Activated gamma-delta T cell (primary cell): ENCODE data around the gene OR10A6.

Source experiments
- DNase-seq: peaks from one replicate; lab custom pipeline; 2025; lab: John Stamatoyannopoulos, UW
- total RNA-seq, 2 donors: gene quantifications; one replicate each; lab custom pipeline; 2026; lab: John Stamatoyannopoulos, UW

OR10A6 gene, protein sequence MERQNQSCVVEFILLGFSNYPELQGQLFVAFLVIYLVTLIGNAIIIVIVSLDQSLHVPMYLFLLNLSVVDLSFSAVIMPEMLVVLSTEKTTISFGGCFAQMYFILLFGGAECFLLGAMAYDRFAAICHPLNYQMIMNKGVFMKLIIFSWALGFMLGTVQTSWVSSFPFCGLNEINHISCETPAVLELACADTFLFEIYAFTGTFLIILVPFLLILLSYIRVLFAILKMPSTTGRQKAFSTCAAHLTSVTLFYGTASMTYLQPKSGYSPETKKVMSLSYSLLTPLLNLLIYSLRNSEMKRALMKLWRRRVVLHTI
- 0 to 0.09 reads per million in 2 donors for total RNA-seq

DNA sequence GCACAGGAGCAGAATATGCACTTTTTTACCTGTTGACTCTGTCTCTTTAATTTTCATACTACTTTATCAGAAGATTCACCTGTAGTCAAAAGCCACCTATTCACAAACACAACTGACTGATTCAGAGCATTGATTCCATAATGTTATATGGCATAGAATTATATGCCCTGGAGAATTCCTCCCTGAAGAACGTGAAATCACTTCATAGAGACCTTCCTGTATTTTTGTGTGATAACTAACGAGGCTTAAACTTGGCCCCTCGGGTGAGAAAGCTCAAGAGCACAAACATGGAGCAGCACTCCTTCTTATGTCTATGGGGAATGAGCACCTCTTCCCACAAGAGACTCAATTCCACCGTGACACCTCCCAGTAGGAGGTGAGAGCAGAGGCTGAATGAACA is at the start of gene OR10A6:
Gene OR10A6 (minus strand): TSS at position 101 of the 400 bp plus-strand sequence. CDS start 2,606 bp downstream, outside the sequence.
- DNase-seq: no peak

DNA sequence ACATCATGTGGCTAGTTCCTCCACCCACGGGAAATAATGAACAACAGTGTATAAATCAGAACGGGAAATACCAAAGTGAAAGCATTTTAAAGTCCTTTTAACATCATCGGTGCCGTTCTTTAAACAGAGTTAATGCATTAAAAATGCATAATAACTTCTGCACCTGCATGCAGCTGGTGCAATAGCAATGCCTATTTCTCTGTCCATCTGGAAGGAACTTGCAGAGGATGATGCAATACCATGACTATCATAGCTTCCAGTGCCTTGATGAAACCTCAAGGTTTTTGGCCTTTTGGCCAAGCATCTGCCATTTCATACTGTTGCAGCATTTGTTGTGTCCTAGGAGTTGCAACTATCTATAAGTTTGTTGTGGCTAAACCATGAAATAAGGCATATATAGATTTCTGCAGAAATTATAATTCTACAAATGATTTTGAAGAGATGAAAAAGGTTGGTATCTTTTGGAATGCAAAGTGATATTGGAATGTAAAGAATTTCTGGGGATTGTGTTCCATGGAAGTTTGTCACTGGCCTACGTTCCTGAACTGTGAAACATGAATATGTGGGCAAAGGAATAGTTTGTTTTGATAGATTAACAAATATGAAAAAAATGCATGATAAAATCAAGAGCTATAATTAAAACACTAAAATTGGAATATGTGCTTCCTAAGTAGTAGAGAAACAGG is 46.3 kb upstream of the OR10A6 start:
- no peak for DNase-seq

- no peak for DNase-seq
Measured at GRCh38 chr11:7974668-7975067, 43.6 kb upstream of the OR10A6 start.

DNA sequence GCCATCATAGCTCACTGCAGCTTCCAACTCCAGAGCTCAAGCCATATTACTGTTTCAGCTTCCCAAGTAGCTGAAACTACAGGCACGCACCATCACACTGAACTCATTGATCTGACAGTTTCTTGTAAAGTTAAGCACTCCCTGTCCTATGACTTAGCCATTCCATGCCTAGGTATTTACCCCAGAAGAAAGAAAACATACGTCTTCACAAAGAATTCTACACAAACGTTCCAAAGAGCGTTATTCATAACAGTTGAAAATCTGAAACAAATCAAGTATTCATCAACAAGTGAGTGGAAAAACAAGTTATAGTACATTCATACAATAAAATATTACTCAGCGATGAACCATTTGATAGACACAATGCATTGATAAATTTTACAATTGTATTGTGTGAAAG is 41.9 kb upstream of the OR10A6 start:
- DNase-seq: no peak

DNA sequence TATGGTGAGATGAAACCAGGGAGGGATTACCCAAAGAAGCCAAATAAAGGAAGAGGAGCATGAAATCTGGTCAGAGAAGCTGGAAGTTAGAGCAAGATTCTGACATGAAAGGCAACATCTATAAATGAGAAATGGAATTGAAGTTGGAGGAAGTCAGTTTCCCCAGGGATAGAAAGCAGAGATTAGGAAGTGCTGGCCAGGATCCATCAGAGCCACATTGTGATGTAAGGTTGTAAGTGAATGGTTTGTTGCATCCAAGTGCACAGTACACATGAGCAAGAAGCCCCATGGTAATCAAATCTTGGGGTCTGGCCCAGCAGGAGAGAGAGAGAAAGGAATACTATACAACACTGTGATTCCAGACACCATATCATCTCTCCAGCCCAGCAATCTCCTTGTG is 40.8 kb upstream of the OR10A6 start:
- no peak for DNase-seq

DNA sequence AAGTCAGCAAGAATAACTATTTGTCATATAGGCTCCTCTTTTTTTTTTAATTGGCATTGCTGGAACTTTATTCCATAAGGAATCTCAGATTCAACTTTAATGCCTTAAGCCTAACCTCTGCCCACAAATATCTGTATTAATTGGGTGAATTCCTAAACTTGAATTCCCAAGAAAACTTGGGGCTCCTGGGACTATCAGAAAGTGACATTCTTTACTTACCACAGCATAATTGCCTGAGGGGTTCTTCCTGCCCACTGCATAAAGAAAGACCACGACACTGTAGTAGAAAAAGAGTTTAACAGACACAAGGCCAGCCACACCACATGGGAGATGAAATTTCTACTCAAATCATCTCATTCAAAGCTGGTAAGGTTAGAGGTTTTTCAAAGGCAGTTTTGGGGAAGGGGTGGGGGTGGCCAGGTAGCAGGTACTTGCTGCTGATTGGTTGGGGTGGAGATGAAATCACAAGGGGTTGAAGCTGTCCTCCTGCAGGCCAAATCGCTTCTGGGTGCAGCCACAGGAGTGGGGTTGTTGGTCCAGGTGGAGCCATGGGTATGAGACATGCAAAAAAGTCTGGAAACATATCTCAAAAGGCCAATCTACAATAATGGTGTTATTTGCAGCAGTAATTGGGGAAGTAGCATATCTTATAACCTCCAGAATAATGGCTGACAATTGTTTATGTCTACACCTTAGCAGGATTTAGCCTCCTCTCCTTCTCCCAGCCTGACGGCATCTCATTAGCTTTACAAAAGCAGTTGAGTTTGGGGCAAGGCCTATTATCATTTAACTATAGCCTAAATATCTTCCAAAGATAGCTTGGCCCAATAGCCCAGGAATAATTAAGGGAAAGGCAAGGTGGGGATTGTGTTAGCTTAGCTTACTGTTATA is 38.9 kb upstream of the OR10A6 start:
- no peak for DNase-seq

GRCh38 chr11:7968686-7969085 is 37.6 kb upstream of the OR10A6 start:
- no peak for DNase-seq

DNA sequence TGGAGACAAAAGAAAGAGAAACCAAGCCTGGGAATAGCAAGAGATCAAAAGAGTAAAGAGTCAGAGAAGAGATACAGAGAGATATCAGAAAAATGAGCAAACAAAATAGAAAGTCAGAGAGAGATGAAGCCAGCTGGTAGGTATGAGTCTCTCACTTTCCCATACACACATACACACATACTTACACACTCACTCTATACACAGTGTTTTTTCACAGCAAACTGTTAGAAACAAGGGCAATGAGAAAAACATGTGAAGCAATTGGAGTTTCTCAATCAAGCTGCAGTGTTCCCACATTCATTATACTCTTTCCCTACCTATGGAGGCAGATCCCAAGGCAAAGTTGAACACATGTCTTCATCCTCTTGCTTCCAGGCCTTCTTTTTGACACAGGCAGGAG is 36.8 kb upstream of the OR10A6 start:
- no peak for DNase-seq

DNA sequence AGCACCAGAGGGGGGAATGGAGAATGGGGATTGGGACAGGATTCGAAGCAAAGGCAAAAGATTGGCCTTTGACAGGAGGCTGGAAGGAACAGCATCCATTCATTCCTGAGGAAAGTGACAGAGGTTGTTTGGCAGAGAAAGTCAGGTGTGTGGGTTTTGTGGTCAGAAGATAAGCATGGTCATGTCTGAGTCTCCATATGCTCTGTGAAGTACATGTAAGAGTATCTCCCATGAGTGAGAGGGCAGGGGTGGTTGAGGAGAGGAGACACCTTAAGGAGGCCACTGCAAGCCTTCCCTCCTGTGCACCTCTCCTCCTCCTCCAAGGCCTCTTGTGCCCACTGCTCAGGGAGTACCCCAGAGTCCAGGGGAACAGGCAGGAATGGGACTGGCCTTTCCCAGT is 36.0 kb upstream of the OR10A6 start:
- DNase-seq: no peak

GRCh38 chr11:7965386-7965785 is 34.3 kb upstream of the OR10A6 start, which contains the start of gene NLRP10:
Gene NLRP10 (minus strand): TSS chr11:7965447. CDS start chr11:7963495, 1,952 bp downstream.
- DNase-seq: no peak

- no peak for DNase-seq
Measured at GRCh38 chr11:7964873-7965272, 33.8 kb upstream of the OR10A6 start.

DNA sequence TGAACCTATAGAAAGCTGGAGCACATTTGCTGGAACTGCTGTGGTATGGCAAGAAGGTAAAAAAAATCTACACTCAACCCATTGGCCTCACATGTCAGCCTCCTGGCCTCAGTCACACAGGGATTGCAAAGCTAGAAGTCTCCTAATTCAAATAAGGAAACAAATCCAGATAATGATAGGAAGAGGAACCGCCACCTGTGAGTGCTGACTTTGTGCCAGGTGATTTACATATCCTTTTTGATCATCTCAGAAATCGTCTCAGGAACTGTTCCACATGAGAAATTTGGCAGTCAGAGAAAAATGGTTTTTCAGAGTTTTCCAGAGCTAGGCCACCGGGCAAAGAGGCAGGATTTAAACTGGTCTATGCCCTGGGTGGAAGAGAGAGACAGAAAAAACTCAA is 33.2 kb upstream of the OR10A6 start:
- no peak for DNase-seq

GRCh38 chr11:7955191-7955590 is 24.1 kb upstream of the OR10A6 start:
- no peak for DNase-seq

DNA sequence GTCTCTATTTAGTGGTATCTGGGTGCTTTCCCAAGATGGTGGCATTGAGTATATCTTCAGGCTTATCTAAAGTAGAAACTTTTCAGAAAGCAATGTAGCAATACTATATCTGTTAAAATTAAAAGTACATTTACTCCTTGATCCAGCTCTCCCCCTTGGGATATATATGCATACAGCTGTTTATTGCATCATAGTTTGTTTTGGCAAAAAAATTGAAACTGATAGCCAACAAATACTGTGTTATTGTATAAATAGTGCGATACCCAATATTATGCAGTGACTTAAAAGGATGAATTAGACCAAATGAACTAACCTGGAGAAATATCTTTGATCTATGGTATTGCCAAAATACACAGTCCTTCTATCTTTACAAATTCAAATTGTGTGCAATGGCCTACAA is 18.9 kb upstream of the OR10A6 start:
- no peak for DNase-seq

DNA sequence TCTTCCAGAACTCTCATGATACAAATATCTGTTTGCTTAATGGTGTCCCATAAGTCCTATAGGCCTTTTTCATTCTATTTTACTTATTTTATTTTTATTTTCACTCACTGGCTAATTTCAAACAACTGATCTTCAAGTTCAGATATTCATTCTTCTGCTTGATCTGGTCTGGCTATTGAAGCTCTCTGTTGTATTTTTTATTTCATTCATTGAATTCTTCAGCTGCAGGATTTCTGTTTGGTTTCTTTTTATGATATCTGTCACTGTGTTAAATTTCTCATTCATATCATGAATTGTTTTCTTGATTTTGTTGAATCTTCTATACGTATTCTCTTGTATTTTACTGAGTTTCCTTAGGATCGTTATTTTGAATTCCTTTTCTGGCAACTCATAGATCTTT is 13.1 kb upstream of the OR10A6 start:
- DNase-seq: no peak

DNA sequence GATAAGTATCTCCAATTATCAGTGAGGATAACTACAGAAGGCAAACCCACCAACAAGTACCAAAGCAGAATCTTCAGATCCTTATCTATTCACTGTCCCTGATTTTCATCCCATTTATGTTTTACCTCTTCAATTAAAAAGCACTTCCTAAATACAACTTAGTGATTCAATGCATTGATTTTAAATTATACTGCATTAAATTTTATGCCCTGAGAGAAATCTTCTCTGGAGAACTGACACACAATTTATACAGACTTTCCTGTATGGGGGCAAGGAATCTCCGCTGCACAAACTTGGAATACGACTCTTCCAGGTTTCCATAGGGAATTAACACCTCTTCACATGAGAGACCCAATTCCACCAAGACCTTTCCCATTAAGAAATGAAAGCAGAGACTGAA is 10.5 kb upstream of the OR10A6 start, which contains the start of gene OR10A3:
Gene OR10A3 (minus strand): TSS at position 101 of the 400 bp plus-strand sequence. CDS start 2,188 bp downstream, outside the sequence.
- DNase-seq: no peak

GRCh38 chr11:7941146-7941545 is 10.1 kb upstream of the OR10A6 start:
- DNase-seq: no peak

- DNase-seq: no peak
Measured at GRCh38 chr11:7936615-7937014, 5.5 kb upstream of the OR10A6 start.

DNA sequence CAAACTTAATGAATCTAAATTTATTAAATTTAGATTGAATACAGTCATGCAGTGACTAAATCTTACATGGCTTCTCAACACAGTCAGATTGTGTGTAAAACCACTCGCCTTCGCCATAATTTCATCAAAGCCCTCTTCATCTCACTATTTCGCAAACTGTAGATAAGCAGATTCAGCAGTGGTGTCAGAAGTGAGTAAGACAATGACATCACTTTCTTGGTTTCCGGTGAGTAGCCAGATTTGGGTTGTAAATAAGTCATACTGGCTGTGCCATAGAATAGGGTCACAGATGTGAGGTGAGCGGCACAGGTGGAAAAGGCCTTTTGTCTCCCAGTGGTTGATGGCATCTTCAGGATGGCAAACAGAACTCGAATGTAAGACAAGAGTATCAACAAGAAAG is 3.4 kb downstream of the OR10A6 start:
- DNase-seq: no peak

- no peak for DNase-seq
Measured at GRCh38 chr11:7924536-7924935, 6.5 kb downstream of the OR10A6 start.

DNA sequence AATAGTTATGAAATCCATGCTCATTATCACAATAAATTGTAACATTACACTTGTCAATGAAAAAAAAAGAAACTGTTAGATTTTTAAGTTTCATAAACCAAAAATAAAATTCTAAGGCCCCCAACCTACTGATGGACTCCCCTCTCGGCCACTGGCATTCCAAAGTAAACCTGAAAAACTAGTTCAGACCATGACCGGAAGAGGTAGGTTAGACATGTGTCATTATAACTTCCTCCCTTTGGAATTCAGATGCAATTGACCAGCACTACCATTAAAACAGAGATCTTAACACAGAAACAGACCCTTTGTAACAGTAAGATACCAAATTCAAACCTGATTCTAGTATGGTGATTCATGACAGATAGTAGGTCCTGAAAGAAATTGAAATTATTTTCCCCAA is 12.9 kb downstream of the OR10A6 start:
- DNase-seq: no peak

- no peak for DNase-seq
Measured at GRCh38 chr11:7911011-7911410, 20.1 kb downstream of the OR10A6 start.
